SKM-1 treated with dmso at 0.1 percent for 144 hours (cell line): ENCODE data around the gene SIGMAR1.
A peak's percentile ranks its signal among the peaks of the same experiment; 100 is the strongest.

Experiments
- DNase-seq: peaks from one replicate; lab custom pipeline; 2025; ENCODE audit not compliant: unreplicated experiment; lab: John Stamatoyannopoulos, UW

The SIGMAR1 gene

DNA sequence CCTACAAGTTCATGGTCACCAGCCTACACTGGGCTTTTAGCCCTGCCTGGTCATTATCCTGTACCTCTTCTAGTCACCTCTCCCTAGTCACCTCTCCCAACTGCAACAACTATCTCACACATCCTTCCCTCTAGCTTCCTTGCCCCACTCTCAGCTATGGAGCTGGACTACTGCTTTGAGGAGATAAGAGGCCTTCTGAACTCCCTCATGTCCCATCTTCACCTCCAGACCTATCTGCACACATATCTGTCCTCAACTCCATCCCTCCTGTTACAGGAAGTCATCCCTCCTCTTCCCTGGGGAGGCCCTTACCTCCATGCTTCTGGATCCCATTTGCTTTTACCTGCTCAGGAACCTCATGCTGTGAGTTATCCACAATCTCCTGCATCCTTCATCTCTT is 31.4 kb downstream of the SIGMAR1 start:
- no peak for DNase-seq

DNA sequence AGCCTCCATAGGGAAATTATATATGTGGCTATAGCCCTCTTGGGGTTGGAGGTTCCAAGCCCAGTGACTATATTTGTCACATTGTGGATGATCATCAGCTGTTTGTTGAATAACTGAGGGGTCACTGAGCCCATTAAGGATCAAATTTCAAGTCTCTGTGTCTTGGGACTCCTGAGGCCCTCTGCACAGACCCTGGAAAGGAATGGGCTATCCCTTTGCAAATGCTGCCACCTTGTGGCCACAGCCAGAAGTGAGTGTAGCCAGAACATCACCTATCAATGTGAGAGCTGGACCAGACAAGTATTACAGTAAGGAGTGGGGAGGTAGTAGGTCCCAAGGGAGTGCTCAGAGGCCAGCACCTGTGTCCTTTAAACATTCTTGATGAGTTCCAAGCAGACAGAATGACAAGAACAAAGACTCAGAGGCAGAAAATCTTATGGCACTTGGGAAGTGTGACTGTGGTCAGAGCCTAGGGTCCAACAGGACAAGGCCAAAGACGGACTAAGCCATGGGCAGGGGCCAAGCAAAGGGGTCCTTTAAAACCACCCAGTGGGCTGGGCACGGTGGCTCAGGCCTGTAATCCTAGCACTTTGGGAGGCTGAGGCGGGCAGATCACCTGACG is 33.9 kb downstream of the SIGMAR1 start:
- DNase-seq, result peak; percentile 41

DNA sequence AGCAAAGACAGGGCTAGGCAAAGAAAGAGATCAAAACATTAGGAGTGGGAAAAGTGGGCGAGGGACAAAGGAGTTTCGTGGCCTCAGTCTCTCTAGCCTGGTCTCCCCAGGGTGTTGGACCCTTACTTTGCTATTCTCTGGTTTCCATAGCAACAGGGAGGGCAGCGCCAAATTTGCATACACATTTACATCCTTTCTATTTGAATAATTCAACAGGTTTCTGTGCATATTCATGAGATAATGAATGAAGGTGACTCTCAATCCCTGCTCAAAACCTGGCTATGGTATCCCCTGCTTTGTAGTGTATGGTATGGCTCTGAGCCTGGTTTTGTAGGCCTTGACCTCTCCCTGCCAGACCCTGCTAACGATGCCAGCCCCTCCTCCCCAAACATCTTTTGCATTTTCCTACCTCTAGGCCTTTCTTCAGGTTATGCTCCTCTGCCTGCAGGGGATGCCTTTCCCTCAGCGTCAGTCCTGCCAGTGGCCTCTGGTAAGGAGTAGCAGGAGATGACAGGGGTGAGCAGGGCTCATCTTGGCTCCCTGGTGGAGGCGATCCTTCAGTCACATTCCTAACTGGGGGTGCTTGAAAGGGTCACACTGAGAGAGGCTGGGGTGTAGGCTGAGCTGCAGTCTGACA is 35.5 kb downstream of the SIGMAR1 start:
- no peak for DNase-seq

- no peak for DNase-seq
These were observed 36.7 kb downstream of the SIGMAR1 start for GRCh38 chr9:34600908-34601307.

DNA sequence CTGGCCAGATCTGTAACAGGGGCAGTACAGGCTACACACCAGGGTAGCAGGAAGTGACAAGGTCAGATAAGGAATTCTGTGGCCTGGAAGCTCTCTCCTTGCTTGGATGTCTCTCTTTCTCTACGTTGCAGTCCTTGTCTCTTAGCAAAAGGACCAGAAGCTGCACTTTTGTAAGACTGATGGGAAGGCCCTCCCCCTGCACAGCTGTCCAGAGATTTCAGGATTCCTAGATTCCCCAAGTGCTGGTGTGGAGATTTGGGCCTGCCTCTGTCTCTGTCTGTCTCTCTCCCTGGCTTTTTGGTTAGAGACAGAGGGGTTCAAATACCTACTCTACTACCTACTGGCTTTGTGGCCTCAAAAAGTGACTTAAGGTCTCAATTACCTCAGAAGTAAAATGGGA is 38.0 kb downstream of the SIGMAR1 start:
- no peak for DNase-seq

- no peak for DNase-seq
These were observed 43.4 kb downstream of the SIGMAR1 start for GRCh38 chr9:34594177-34594576.

- DNase-seq, result no peak
These were observed 44.5 kb downstream of the SIGMAR1 start for GRCh38 chr9:34592895-34593601.

DNA sequence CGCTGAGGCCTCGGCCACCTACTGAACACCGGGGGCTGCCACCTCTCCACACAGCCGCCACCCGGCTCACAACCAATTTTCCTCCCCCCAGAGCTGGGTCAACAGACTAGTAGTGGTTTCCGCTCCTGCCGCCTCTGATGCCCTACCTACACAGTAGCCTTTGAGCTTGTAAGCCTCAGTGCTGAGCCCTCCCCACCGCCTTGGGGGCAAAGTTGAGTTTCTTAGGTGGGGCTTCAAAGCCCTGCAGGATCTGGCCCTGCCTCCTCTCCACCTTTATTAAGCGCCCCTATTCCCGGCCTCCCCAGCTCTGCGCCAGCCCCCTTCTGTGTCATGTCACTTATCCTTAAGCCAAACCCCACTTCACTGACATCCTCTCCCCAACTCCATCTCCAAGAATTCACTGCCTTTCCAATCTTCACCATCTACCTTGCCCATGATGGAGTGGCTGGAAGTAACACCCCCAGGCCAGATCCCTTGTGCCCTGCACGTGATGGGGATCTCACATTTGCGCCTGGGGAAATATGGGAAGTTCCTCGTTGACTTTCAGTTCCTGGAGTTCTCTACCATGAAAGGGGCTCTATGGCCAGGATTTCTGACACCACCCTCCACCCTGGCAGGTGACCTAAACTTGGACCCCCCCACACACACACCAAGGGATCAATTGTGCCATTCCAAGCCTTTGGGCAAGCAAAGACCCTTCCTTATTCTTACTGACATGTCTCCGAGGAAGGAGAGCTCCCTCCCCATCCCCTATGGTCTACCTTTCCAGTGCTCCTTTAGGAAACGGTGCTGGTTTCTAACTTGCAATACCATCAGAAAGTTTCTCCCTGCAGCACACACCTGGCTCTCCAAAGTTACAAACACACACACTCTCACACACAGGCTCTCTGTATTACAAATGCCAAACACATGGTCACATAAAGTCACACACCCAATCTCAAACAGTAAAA is 45.4 kb downstream of the SIGMAR1 start:
- DNase-seq, result no peak

DNA sequence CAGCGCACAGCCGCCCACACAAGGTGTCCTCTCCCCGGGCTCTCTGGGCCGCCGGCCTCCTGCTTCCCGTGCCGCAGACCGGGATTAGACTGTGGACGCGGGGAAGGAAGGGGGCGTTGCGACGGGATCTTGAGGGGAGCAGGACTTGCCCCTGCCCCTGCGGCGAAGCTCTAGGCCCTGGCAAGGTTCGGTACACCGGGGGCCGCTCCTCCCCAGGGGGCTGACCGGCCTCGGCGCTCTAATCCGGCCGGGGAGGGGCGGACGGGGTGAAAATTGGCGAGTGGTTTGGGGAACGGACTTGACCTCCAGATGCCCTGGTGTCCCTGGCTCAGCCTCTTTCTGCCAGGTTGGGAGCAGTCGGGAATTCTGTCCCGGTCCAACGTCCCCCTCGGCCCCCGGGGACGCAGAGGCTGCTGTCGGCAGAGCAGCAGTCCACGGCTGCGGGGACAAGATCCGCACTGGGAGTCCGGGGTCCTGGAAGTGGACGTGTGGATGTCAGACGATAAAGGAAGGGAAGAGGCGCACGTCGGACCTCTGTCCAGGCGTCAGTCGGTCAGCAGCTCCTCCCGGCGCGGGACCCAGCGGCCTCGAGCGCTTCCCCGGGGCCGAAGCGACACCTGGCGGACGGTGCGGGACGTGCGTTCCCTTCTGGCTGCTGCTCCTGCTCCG is 46.2 kb downstream of the SIGMAR1 start:
- DNase-seq, result peak; percentile 48

- DNase-seq, result no peak
These were observed 47.0 kb downstream of the SIGMAR1 start for GRCh38 chr9:34590381-34591247.

- DNase-seq, result no peak
These were observed 47.8 kb downstream of the SIGMAR1 start, which contains the start of gene CNTFR for GRCh38 chr9:34589636-34590380. TSS of gene CNTFR (minus strand) at chr9:34589724. CDS start at chr9:34568981, 20,743 bp downstream.

DNA sequence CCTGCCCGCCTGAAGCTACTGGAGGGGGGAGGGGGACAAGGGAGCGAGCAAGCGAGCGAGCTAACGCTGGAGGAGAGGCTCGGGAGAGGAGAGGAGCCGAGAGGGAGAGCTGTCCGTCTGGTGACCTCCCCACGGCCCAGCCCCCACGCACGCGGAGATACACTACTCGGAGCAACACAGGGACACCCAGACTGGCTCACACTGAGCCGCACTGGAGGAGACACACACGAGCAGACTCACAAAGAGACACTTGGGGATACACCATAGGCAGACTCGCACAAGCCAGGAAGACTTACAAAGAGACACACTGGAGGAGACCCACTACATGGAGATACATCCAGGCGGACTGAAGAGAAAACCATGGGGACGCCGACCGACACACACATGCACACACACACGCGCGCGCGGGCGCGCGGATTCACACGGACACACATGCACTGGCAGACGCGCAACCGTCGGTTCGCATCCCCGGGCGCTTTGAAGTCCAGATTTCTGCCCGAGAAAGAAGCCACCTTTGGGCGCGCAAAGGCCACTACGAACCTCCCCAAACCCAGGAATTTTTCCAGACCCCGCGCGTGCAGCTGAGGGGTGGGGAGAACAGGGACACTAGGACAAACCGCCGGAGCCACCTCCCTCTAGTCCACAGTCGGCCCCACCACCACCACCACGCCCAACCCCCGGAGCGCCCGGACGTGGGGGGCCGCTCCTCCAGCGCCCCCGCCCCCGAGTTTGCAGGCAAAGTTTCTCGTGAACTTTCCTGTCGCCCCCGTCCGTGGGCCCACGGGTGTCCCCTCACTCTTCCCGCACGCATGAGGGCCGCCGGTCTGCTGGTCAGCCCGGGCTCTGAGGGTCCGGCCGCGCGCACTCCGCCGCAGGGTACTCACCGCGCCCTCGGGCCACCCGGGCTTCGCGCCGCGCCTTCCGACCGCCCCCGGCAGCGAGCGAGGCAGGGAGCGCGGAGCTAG is 48.6 kb downstream of the SIGMAR1 start:
- no peak for DNase-seq

GRCh38 chr9:34587271-34587670 is 50.3 kb downstream of the SIGMAR1 start:
- no peak for DNase-seq

GRCh38 chr9:34585946-34586669 is 51.5 kb downstream of the SIGMAR1 start:
- DNase-seq, result no peak

- no peak for DNase-seq
These were observed 52.6 kb downstream of the SIGMAR1 start for GRCh38 chr9:34584970-34585369.
